GM18951 (cell line): ENCODE results near the gene FAM13A.

ENCODE experiments used
- POLR2A ChIP-seq: IDR thresholded peaks from 4 replicates; pipeline ENCODE4 v1.6.1; 2011; ENCODE audit warnings: mild to moderate bottlenecking; ENCODE audit not compliant: insufficient read length, insufficient read depth; ENCODE audit errors: extremely low read depth
- in situ Hi-C: fragments of 300-500 bp; cut with MboI; formaldehyde crosslinking; loops from one replicate; pipeline ENCODE4 v1.12.0; 2022; ENCODE audit warnings: low sequenced_read_pairs, mixed read lengths, inconsistent platforms; ENCODE audit not compliant: unreplicated experiment

FAM13A gene

DNA sequence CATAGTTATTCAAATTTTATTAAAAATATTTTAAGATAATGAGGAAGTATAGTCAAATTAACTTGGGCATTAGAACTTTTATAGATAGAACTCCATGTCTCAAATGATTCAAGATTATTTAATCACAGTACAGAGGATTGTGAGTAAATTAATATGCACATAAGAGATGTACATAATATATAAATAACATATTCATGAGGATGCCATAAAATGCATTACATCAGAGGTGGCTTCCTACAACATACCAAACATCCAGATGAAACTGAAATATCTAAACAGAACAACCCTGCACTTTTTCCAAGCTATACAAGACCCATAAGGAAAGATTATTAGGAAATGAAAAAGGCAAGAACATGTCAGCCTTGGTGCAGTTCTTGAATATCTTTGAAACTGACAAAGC lies 268.1 kb downstream of the FAM13A start:
- TF ChIP-seq POLR2A, result no peak
- in situ Hi-C loops, result no loop called here

DNA sequence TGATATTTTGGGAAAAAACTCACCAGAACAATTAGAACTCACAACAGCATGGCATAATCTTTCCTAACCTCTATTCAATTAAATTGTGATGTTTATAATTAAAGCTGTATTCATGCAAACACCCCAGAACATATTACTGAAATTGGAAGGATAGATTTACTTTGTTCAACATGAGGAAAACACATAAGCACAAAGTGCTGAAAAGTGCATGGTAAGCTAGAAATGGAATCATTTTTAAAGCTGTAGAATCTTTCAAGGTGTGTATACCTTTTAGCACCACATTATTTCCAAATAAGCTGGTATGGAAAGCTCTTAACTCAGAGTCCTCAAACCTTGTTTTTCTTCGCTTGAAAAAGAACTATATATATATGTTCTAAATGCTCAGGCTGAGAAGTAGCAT lies 268.6 kb downstream of the FAM13A start:
- in situ Hi-C loops, result no loop called here
- TF ChIP-seq POLR2A, result no peak

- in situ Hi-C loops, result no loop called here
- TF ChIP-seq POLR2A, result no peak
Observed at GRCh38 chr4:88786011-88786410, 271.0 kb downstream of the FAM13A start.

DNA sequence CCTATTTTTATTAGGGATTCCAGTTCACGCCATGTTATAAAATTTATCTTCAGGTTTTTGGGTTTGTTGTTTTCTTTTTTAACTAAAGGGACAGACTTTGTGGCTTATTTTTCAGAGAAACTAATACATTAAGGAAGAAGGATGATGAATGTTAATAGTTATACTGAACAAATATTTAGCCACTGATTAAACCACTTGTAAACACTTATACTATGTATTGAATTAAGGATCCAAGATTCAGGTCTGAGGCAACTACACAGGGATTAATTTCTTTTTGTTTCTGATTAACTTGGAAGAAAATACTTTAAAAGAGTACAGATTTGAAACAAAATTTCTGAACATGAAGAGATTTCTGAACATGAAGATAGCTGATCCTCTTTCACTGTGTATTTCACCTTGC lies 276.6 kb downstream of the FAM13A start:
- in situ Hi-C loops, result no loop called here
- no peak for TF ChIP-seq POLR2A

DNA sequence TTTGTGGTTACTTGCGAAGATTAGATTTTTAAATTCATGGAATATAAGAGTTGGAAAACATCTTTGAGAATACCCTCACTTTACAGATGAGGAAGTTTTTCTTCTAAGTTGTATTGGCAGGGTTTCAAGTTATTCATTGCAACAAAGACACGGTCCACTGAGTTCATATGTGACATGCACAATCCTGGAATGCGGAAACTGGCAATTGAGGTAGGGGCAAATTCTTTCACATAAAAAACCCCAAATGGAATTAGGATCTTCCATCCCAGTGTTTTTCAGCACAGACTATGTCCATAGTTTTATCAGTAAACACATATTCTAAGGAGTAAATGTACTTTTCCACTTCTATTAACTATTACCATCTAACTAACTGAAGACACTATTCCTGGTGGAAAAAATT lies 277.6 kb downstream of the FAM13A start:
- TF ChIP-seq POLR2A, result no peak
- in situ Hi-C loops, result no loop called here

GRCh38 chr4:88775529-88775928 lies 281.5 kb downstream of the FAM13A start:
- no peak for TF ChIP-seq POLR2A
- in situ Hi-C loops, result no loop called here

GRCh38 chr4:88775026-88775425 lies 282.0 kb downstream of the FAM13A start:
- in situ Hi-C loops, result no loop called here
- no peak for TF ChIP-seq POLR2A

DNA sequence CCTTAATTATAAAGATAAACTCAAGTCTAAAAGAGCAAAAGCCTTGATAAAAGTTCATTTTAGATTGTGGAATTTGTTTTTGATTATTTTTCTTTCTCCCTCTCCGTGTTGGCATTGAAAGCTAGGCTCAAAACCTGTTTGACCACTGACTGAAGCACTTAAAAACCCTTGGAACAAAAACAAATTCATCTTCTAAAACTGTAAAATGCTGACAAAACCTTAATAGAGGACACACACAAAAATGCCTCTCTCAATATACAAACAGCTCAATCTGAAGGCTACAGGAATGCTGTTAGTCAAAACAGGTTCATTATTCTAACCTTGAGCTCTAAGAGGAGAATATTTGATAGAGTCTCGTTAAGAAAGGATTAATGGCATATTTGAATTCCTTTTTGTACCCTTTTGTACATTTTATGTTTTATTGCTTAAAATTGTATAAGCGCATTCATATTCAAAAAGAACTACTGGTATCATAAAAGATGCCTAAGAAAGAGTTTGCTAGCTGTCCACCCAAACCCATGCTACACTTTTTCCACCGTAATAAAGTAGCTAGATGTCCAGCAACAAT lies 285.0 kb downstream of the FAM13A start:
- in situ Hi-C loops, result no loop called here
- no peak for TF ChIP-seq POLR2A

DNA sequence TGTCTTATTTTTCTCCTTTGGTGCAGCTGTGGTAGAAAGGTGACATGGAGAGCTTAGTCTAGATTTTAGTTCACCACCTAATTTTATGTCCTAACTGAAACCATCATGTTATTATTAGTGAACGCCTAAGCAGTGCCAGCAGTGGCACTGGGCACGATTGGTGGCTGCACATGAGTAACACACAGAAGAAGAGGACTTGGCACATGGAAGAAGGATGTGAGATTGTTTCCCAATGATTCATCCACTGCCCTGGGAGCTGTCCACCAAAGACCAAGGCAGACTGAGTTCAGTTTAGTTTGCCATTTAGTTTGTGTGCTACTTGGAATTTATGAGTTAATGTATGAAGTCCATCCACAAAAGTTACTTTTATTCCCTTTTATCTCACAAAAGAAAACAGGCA lies 291.3 kb downstream of the FAM13A start:
- no peak for TF ChIP-seq POLR2A
- in situ Hi-C loops, result no loop called here

- TF ChIP-seq POLR2A, result no peak
- in situ Hi-C loops, result no loop called here
Observed at GRCh38 chr4:88763075-88763474, 293.9 kb downstream of the FAM13A start.

- no peak for TF ChIP-seq POLR2A
- in situ Hi-C loops, result no loop called here
Observed at GRCh38 chr4:88761861-88762523, 295.0 kb downstream of the FAM13A start.

- in situ Hi-C loops, result no loop called here
- TF ChIP-seq POLR2A, result no peak
Observed at GRCh38 chr4:88761342-88761741, 295.6 kb downstream of the FAM13A start.

- TF ChIP-seq POLR2A, result no peak
- in situ Hi-C loops, result no loop called here
Observed at GRCh38 chr4:88759895-88760290, 297.1 kb downstream of the FAM13A start.

GRCh38 chr4:88759039-88759894 lies 297.7 kb downstream of the FAM13A start:
- in situ Hi-C loops, result no loop called here
- TF ChIP-seq POLR2A, result no peak
